K562 (cell line): ENCODE data around the gene ERCC6. TPM values are rescaled to one million over a fixed set of nuclear protein-coding genes. Genes with fewer than 3 reads are reported as not detected.

Experiments
- BRCA1 ChIP-seq, 2 experiments: fragments of 450-650 bp in 1 of 2; sonication (generic) in 1 of 2; formaldehyde crosslinking in 1 of 2; IDR thresholded peaks; 2 replicates each; pipeline versions ENCODE4 v1.5.0 to v1.6.1; 2017 to 2020; ENCODE audit warnings: mild to moderate bottlenecking in 1 of 2, missing genetic modification reagents in 1 of 2
- DACH1 ChIP-seq: fragments of 450-650 bp; IDR thresholded peaks from 2 replicates; pipeline ENCODE4 v1.6.1; 2018; ENCODE audit not compliant: partially characterized antibody
- EP400 ChIP-seq: fragments of 450-650 bp; IDR thresholded peaks from 2 replicates; pipeline ENCODE4 v1.6.1; 2017; ENCODE audit warnings: antibody characterized with exemption, mild to moderate bottlenecking, moderate library complexity
- GABPB1 ChIP-seq: sonication (generic); formaldehyde crosslinking; IDR thresholded peaks from 2 replicates; pipeline ENCODE4 v1.8.0; 2022; ENCODE audit warnings: mild to moderate bottlenecking, missing genetic modification reagents
- HDAC1 ChIP-seq, 2 experiments: fragments of 450-650 bp; IDR thresholded peaks; 2 replicates each; pipeline ENCODE4 v1.6.1; 2016 to 2017; ENCODE audit warnings: inconsistent platforms in 1 of 2, mild to moderate bottlenecking in 1 of 2, moderate library complexity in 1 of 2
- HLTF ChIP-seq: fragments of 450-650 bp; IDR thresholded peaks from 2 replicates; pipeline ENCODE4 v1.6.1; 2016
- NBN ChIP-seq: fragments of 450-650 bp; IDR thresholded peaks from 2 replicates; pipeline ENCODE4 v1.6.1; 2016; ENCODE audit warnings: low read depth, mild to moderate bottlenecking
- NFE2L1 ChIP-seq: fragments of 450-650 bp; IDR thresholded peaks from 2 replicates; pipeline ENCODE4 v1.6.1; 2016; ENCODE audit warnings: missing genetic modification characterization, low read depth, mild to moderate bottlenecking, missing compliant biosample characterization, moderate library complexity, borderline replicate concordance
- POLR2A ChIP-seq: fragments of 450-650 bp; conservative IDR thresholded peaks from 2 replicates; pipeline ENCODE4 v1.6.1; 2016
- RBM15 ChIP-seq: fragments of 200-400 bp; formaldehyde crosslinking; IDR thresholded peaks from 2 replicates; pipeline ENCODE4 v1.6.1; 2018; ENCODE audit warnings: mild to moderate bottlenecking, low read length, moderate library complexity; ENCODE audit not compliant: insufficient read depth
- RFX1 ChIP-seq: fragments of 450-650 bp; IDR thresholded peaks from 2 replicates; pipeline ENCODE4 v1.6.1; 2016; ENCODE audit warnings: mild to moderate bottlenecking, moderate library complexity
- ZBTB1 ChIP-seq: sonication (generic); formaldehyde crosslinking; IDR thresholded peaks from 2 replicates; pipeline ENCODE4 v1.8.1; 2023; ENCODE audit warnings: missing genetic modification reagents, low read depth, mild to moderate bottlenecking, borderline replicate concordance
- ZNF232 ChIP-seq: sonication (generic); formaldehyde crosslinking; IDR thresholded peaks from 2 replicates; pipeline ENCODE4 v1.8.0; 2022; ENCODE audit warnings: mild to moderate bottlenecking, missing genetic modification reagents
- ZNF444 ChIP-seq: fragments of 250-450 bp; sonication (Bioruptor Pico); IDR thresholded peaks from 2 replicates; pipeline ENCODE4 v1.4.0; 2020; ENCODE audit warnings: mild to moderate bottlenecking, moderate library complexity
- ZSCAN32 ChIP-seq: fragments of 450-650 bp; formaldehyde crosslinking; IDR thresholded peaks from 2 replicates; pipeline ENCODE4 v1.4.0; 2020; ENCODE audit warnings: mild to moderate bottlenecking, moderate library complexity
- polyA plus RNA-seq, 8 experiments: library from polyadenylated mRNA; depleted of rRNA in 4 of 8; stranded (reverse) in 5 of 8; unstranded in 3 of 8; fragments of >200 nt; fragmentation: Nextera tagmentation in 2 of 8; fragmentation: Illumina TruSeq in 1 of 8; extraction: Ambion mirVana in 2 of 8; extraction: Trizol in 1 of 8; gene quantifications; 2 replicates each; pipeline versions ENCODE4 v1.2.1 to v1.2.3, GENCODE V29; 2011 to 2014; ENCODE audit warnings: inconsistent platforms in 1 of 8, missing spikeins in 1 of 8
- total RNA-seq, 7 experiments: library from RNA; depleted of rRNA in 6 of 7; stranded (reverse); fragments of >200 nt in 6 of 7; fragmentation: Illumina TruSeq in 2 of 7; extraction: Trizol in 2 of 7; gene quantifications; 2 replicates each; pipeline versions ENCODE4 v1.2.1 to v1.2.3, GENCODE V29; 2011 to 2021; ENCODE audit warnings: low replicate concordance in 1 of 7
- TF ChIP-seq, protein P1 (sequence below): fragments of 200-800 bp; sonication (Bioruptor generic); IDR thresholded peaks from 2 replicates; pipeline ENCODE4 v1.6.1; 2017; ENCODE audit warnings: missing genetic modification characterization, missing compliant biosample characterization
- TF ChIP-seq, protein P2 (sequence below): fragments of 450-650 bp; IDR thresholded peaks from 2 replicates; pipeline ENCODE4 v1.7.0; 2016; ENCODE audit warnings: borderline replicate concordance
- TF ChIP-seq, protein P3 (sequence below): sonication (generic); formaldehyde crosslinking; IDR thresholded peaks from 2 replicates; pipeline ENCODE4 v1.8.0; 2022; ENCODE audit warnings: mild to moderate bottlenecking, missing genetic modification reagents
- TF ChIP-seq, protein P4 (sequence below), 2 experiments: IDR thresholded peaks in 1 of 2; conservative IDR thresholded peaks in 1 of 2; 2 replicates each; pipeline ENCODE4 v1.6.1; 2016; ENCODE audit warnings: low read depth in 2 of 2, mild to moderate bottlenecking in 1 of 2, missing compliant biosample characterization in 1 of 2, missing genetic modification characterization in 1 of 2, moderate library complexity in 1 of 2
- TF ChIP-seq, protein P5 (sequence below): fragments of 450-650 bp; formaldehyde crosslinking; conservative IDR thresholded peaks from 2 replicates; pipeline ENCODE4 v1.4.0; 2022; ENCODE audit warnings: mild to moderate bottlenecking, missing genetic modification characterization

Gene ERCC6
- total and polyA plus RNA-seq, 9 of the 15 experiments (the other 6 are each of a cell fraction or from before 2014, with no cell fraction given), result 7.8 to 17.7 (median 11.8) TPM

DNA sequence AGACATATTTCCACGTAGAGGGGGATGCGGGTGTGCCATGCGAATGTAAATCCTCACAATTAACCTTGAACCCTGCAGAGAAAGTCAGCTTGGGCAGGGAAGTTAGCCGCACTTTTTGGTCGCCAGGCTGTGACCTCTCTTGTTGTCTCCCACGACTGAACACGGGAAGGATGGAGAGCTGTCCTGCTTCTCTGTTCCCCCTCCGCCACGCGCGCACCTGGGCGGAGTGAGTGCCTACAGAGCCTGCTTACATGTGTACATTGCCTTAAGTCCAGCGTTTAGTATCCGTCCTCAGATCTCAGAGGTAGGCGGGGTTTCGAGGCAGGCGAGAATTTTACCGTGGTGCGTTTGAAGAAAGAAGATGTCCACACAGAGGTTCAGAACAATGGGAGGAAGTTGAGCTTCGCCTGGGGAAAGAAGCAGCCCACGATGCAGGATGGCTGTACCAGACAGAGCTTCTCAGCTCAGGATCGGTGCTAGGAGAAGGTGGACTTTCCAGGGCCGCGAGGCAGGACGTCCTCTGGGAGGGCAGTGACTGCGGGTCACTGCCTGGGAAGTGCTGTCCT, 482 bp upstream of the ERCC6 start (continued):
- TF ChIP-seq, protein P1, sequence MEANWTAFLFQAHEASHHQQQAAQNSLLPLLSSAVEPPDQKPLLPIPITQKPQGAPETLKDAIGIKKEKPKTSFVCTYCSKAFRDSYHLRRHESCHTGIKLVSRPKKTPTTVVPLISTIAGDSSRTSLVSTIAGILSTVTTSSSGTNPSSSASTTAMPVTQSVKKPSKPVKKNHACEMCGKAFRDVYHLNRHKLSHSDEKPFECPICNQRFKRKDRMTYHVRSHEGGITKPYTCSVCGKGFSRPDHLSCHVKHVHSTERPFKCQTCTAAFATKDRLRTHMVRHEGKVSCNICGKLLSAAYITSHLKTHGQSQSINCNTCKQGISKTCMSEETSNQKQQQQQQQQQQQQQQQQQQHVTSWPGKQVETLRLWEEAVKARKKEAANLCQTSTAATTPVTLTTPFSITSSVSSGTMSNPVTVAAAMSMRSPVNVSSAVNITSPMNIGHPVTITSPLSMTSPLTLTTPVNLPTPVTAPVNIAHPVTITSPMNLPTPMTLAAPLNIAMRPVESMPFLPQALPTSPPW (CRISPR knock-in tag), result no peak
- TF ChIP-seq HLTF (0 out of 2 replicates have a peak, but pooled peaks have one; percentile 63), RFX1 (no peak), NFE2L1 (tag) (no peak), NBN (peak; percentile 32; the same call in 1 of the 2 replicates), GABPB1 (no peak), POLR2A (no peak), DACH1 (no peak), BRCA1 (IDR thresholded peaks at IDR 0.05) (no peak), BRCA1 (CRISPR knock-in tag; IDR thresholded peaks at IDR 0.05) (no peak), ZNF444 (CRISPR knock-in tag) (no peak), ZNF232 (no peak), ZSCAN32 (no peak), EP400 (no peak), HDAC1 (IDR thresholded peaks at IDR 0.05) (0 out of 4 replicates have a peak, but pooled peaks of 1 of the 2 experiments have one; percentile 79), ZBTB1 (CRISPR knock-in tag) (no peak), RBM15 (no peak)
- TF ChIP-seq, protein P2, sequence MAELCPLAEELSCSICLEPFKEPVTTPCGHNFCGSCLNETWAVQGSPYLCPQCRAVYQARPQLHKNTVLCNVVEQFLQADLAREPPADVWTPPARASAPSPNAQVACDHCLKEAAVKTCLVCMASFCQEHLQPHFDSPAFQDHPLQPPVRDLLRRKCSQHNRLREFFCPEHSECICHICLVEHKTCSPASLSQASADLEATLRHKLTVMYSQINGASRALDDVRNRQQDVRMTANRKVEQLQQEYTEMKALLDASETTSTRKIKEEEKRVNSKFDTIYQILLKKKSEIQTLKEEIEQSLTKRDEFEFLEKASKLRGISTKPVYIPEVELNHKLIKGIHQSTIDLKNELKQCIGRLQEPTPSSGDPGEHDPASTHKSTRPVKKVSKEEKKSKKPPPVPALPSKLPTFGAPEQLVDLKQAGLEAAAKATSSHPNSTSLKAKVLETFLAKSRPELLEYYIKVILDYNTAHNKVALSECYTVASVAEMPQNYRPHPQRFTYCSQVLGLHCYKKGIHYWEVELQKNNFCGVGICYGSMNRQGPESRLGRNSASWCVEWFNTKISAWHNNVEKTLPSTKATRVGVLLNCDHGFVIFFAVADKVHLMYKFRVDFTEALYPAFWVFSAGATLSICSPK, result no peak
- TF ChIP-seq, protein P3, sequence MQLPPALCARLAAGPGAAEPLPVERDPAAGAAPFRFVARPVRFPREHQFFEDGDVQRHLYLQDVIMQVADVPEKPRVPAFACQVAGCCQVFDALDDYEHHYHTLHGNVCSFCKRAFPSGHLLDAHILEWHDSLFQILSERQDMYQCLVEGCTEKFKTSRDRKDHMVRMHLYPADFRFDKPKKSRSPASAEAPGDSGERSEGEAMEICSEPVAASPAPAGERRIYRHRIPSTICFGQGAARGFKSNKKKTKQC (CRISPR knock-in tag), result no peak; the same call in none of the 2 replicates
- TF ChIP-seq, protein P4, sequence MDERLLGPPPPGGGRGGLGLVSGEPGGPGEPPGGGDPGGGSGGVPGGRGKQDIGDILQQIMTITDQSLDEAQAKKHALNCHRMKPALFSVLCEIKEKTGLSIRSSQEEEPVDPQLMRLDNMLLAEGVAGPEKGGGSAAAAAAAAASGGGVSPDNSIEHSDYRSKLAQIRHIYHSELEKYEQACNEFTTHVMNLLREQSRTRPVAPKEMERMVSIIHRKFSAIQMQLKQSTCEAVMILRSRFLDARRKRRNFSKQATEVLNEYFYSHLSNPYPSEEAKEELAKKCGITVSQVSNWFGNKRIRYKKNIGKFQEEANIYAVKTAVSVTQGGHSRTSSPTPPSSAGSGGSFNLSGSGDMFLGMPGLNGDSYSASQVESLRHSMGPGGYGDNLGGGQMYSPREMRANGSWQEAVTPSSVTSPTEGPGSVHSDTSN (CRISPR knock-in tag; IDR thresholded peaks at IDR 0.05; ENCODE audit: low read depth), result no peak
- TF ChIP-seq, protein P4 (tag; conservative IDR thresholded peaks at IDR 0.05; ENCODE audit: low read depth), result no peak
- TF ChIP-seq, protein P5, sequence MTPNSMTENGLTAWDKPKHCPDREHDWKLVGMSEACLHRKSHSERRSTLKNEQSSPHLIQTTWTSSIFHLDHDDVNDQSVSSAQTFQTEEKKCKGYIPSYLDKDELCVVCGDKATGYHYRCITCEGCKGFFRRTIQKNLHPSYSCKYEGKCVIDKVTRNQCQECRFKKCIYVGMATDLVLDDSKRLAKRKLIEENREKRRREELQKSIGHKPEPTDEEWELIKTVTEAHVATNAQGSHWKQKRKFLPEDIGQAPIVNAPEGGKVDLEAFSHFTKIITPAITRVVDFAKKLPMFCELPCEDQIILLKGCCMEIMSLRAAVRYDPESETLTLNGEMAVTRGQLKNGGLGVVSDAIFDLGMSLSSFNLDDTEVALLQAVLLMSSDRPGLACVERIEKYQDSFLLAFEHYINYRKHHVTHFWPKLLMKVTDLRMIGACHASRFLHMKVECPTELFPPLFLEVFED, result no peak
